ENCODE data around the gene ZFYVE21.

ZFYVE21 gene

GRCh38 chr14:103705504-103706284 is 9.9 kb upstream of the ZFYVE21 start:
- no peak for DNase-seq (ENCODE audit: low read depth)

DNA sequence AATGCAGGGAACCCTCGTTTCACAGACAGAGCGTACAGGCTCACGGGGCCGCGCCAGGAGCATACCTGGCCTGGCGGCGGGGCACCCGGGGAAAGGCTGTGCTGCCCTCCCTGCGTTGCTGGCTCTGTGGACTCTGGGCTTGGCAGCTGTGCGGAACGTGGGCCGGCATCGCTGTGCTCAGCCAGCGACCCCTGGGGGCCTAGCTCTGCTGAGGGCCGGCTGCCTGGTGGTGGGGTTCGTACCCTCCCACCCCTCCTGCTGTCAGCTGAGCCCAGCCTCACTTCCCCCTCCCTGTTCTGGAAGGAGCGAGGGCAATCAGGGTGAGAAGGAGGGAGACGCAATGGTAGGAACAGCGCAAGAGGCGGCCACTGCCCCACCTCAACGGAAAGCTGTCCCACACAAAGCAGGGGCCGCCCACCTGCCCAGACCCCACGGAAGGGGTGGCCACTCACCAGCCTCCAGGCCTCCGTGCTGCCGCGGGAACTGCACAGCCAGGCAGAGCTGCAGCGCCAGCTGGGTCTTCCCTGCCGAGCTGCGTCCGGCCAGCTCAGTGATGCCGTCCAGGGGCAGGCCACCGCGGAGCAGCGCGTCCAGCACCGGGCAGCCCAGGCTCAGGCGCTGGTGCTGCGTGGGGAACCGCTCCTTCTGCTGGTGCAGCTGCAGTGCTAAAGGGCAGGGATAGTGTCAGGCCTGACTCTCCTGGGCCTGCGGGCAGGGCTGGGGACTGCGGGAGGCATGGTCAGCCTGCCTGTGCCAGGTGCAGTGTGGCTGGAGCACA is 8.9 kb upstream of the ZFYVE21 start:
- DNase-seq (ENCODE audit: low read depth): no peak

DNA sequence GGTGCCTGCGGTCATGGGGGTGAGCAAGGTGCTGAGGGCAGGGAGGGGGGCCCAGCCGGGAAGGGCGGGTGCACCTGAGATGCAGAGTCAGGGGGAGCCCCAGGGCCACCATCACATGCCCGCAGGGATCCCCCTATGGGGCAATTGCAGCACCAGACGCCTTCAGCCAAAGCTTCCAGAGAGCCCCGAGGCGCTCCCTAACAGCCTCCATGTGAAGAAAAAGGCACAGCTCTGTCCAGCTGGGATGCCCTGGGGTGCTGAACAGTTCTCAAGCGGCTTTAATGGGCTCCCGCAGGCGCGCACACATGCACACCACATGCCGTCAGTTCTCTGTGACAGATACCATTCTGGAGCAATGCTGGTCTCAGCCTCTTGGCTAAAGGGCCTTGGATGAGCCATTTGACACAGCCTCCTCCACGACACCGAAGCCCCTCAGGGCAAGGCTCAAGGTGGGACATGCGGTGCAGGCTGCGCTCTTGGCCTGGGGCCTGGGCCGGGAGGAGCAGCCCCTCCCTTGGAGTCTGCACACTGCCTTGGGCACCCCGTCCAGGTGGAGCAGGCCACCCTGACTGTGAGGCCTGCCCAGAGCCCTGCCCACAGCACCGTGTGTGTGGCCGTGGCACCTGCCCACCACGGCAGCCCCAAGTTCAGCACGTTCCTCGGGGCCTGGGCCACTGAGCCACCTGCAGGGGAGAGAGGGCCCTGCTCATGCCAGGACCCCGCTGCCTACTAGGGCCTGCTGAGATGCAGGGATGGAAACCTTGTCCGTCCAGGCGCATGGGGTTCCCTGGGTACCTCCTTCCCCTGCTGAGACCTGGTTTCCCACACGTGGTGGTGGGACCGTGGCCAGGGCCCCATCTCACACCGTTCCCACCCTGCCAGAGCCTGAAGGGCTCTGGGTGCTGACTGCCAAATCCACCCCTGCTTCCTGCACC is 8.0 kb upstream of the ZFYVE21 start:
- DNase-seq (ENCODE audit: low read depth): no peak

DNA sequence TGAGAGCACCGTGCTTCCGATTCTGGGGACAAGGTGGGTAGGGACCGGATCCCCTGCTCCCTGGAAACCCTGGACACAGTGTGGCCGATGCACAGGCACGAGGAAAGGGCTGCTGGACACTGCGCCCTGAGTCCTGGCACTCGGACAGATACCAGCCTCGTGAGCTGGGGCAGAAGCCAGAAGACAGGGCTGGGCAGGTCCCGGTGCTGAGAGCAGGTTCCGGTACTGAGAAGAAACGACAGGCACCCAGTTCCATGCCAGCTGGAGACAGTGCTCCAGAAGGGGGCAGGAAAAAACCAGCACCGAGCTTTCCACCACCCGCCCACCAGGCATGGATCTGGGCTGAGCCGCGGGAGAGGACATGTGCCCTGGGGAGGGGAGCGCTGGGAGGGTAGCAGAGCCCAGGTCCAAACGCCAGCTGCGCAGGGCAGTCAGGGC is 6.8 kb upstream of the ZFYVE21 start:
- no peak for DNase-seq (ENCODE audit: low read depth)

DNA sequence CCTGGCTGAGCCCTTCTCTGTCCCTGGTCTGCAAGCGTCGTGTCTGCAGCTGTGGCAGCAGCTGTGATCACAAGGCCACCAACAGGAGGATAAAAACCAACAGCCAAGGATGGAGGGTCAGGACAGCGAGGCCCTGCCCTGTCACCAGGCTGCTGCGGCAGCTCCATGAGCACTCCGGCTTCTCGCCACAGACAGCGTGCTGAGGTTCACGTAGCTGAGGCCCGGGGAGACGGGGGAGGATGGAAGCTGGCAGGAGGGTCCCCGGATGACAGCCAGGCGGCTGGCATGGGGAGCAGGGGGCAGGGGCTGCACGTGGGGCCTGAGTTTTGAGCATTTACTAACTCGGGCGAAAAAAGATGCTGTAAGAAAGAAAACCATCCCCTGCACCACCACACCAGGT is 5.8 kb upstream of the ZFYVE21 start:
- no peak for DNase-seq (ENCODE audit: low read depth)

DNA sequence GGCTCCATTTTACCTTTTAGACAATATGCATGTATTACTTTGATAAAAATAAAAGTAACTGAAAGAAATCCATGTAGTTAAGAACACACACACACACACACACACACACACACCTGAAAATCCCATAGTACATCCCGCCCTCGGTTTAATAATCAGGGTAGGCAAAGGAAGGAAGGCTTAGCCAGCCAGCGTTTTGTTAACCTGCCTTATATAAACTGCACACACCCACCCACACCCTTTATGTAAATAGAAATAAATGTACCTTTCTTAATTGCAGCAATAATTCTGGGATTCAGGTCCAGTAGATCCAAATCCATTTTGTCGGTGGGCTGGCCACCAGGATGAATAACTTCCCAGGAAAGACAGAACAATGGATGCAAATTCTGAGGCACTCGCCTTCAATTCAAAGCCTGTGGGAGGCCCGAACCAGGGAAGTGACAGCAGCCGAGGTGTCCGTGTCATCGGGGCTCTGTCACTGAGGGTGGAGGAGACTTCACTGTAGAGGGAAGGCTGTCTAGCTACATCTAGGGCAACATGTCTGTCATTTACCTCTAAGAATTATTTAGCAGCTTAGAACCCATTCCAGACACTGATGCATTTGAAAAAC is 4.7 kb upstream of the ZFYVE21 start:
- no peak for DNase-seq (ENCODE audit: low read depth)

DNA sequence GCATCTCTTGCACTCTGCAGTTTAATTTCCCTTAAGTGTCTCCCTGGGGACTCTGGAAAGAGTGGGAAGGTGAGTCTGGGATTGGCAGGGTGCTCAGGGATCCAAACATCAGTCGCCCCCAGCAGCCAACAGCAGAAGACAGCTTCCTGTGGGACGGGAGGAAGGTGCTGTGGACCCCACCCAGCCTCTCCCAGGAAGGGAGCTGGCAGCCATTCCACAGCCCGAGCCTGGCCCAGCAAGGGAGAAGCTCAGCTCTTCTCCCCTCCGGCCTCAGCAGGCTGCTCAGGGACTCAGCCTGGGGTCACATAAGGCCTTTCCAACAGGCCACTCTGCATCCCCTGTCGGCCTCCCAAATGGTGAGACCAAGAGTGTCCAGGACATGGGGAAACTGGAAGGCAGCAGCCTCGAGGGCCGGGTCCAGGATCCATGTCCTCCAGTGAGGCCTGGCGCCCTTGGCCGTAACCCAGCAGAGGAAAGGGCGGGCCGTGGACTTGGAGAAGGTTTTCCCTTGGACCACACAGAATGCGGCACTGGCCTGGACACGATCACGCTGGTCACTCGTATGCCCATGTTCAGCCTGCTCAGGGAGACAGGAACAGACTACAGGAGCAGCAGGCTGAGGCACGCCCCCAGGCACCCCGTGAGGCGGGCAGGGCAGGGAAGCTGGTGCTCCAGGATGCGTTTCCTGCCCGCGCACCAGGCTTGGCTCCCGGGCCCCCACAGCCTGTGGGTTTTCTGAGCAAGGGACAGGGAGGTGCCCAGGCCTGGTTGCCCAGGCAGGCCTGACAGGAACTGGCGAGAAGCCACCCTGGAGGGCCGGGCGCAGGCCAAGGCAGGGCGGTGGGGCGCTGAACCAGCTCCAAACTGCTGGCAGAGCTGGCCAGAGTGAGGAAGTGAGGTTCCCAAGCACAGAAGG is 3.8 kb upstream of the ZFYVE21 start:
- no peak for DNase-seq (ENCODE audit: low read depth)

DNA sequence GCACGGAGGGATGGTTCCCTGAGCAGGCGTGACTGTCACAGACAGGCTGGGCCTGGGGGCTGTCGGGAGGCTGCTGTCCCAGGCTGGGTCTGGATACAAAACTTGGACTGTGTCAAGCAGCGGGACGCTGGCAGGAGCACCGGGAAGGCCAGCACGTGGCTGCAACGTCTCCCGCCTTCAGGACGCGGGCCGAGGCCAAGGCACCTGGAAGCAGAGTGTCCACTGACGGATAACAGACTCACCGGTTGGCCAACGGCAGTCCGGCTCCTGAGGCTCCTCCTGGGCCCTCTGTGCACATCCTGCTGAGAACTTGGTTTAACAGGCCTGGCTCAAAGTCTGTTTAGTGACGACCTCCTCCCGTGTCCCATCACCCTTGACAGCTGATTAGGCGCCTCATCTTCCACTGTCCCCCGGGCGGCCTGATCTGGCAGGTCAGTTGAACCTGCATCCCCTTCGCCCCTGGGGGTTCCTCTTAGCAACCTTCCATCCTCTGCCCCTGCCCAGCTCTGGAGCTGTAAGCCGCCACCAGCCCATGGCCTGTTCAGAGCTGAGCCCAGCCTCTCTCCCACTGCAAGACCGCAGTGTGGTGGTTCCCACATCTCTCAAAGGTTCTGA is 2.9 kb upstream of the ZFYVE21 start:
- DNase-seq (ENCODE audit: low read depth): no peak

GRCh38 chr14:103713304-103714062 is 2.1 kb upstream of the ZFYVE21 start:
- no peak for DNase-seq (ENCODE audit: low read depth)

DNA sequence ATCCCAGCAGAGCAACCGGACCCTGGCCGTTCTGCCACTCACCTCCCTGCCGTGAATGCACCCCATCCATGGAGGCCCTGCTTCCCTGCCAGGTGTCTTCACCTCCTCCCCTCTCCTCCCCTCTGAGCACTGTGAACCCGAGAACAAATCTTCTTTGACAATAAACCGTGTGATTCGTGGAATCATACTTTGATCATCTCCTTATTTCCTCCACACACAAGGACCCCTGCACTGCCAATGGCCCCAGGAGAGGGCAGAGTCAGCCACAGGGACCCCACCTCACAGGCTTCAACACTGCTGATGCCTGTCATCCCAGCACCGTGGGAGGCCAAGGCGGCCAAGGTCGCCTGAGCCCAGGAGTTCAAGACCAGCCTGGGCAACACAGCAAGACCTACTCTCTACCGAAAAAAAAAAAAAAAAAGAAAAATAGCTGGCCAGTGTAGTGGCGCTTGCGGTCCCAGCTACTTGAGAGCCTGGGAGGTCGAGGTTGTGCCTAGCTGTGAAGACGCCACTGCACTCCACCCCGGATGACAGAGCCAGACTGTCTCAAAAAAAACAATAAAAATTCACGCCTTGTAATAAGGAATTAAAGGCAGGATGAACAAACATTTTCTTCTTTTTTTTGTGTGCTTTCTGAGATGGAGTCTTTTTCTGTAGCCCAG is 1.4 kb upstream of the ZFYVE21 start:
- no peak for DNase-seq (ENCODE audit: low read depth)

- no peak for DNase-seq (ENCODE audit: low read depth)
These were observed 636 bp downstream of the ZFYVE21 start for GRCh38 chr14:103716091-103716801.

GRCh38 chr14:103716899-103717411 is 1.3 kb downstream of the ZFYVE21 start:
- no peak for DNase-seq (ENCODE audit: low read depth)

DNA sequence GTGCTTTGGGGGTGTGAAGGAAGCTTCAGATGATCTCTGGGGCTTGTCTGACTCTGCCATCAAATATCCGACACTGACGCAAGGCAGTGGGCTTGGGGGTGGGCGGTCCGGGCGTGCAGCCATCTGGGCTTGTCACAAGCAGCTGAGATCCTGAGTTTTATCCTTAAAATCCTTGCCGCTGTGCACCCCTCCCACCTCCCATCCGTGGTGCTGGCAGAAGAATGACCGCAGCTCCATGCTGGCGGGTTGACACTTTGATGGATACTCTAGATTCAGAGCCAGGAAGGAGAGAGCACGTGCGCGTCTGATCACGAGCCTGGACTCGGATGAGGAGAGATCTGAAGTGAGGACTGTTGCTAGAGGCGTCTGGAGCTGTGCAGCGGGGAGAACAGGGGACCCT is 3.0 kb downstream of the ZFYVE21 start:
- DNase-seq (ENCODE audit: low read depth): no peak

- no peak for DNase-seq (ENCODE audit: low read depth)
These were observed 4.1 kb downstream of the ZFYVE21 start for GRCh38 chr14:103719751-103720150.

GRCh38 chr14:103721334-103722120 is 5.9 kb downstream of the ZFYVE21 start:
- DNase-seq (ENCODE audit: low read depth): no peak

- no peak for DNase-seq (ENCODE audit: low read depth)
These were observed 8.1 kb downstream of the ZFYVE21 start for GRCh38 chr14:103723748-103724081.

- DNase-seq (ENCODE audit: low read depth): no peak
These were observed 8.5 kb downstream of the ZFYVE21 start for GRCh38 chr14:103724116-103724515.
